ENCODE results near the gene S100A13. TPM values are rescaled to one million over a fixed set of nuclear protein-coding genes. Genes with fewer than 3 reads are reported as not detected.

Gene S100A13
- total and polyA plus RNA-seq, 10 of the 15 experiments (the other 5 are each of a cell fraction or from before 2014, with no cell fraction given): 5.7 to 30.9 (median 9.1) TPM

GRCh38 chr1:153633754-153634665, 6.7 kb upstream of the S100A13 start, which contains the start of gene CHTOP (continued):
- 0 out of 2 replicates have a peak, but pooled peaks have one; percentile 18 for TF ChIP-seq IRF4 (IDR thresholded peaks at IDR 0.05; ENCODE audit: low read depth, low read length)
- TF ChIP-seq FOXK2 (IDR thresholded peaks at IDR 0.05): peak; percentile 76
- TF ChIP-seq RFX5 (IDR thresholded peaks at IDR 0.05; ENCODE audit: low read depth, low read length): 0 out of 2 replicates have a peak, but pooled peaks have one; percentile 22
- 0 out of 2 replicates have a peak, but pooled peaks have one; percentile 25 for TF ChIP-seq SPI1 (IDR thresholded peaks at IDR 0.05; ENCODE audit: borderline replicate concordance, insufficient read depth, low read depth, low read length)
- peak; percentile 85; the same call in 1 of the 2 replicates for TF ChIP-seq NKRF (conservative IDR thresholded peaks at IDR 0.05)
- TF ChIP-seq GATAD2B (conservative IDR thresholded peaks at IDR 0.05; ENCODE audit: low read depth): peak; percentile 69
- TF ChIP-seq SIX5 (IDR thresholded peaks at IDR 0.05; ENCODE audit: low read depth, low read length, severe bottlenecking): peak; percentile 44
- peak; percentile 66; the same call in 1 of the 2 replicates for TF ChIP-seq CBFB (IDR thresholded peaks at IDR 0.05; ENCODE audit: low read depth)
- no peak for TF ChIP-seq CHD4 (IDR thresholded peaks at IDR 0.05)
- 0 out of 2 replicates have a peak, but pooled peaks have one; percentile 38 for TF ChIP-seq NR2F1 (conservative IDR thresholded peaks at IDR 0.05)
- TF ChIP-seq FOXM1 (IDR thresholded peaks at IDR 0.05; ENCODE audit: low read depth, low read length): no peak
- TF ChIP-seq BHLHE40 (IDR thresholded peaks at IDR 0.05; ENCODE audit: borderline replicate concordance in 1 of 2, low read depth in 2 of 2, low read length in 1 of 2): peak; percentile 75 to 78
- no peak for TF ChIP-seq BMI1 (IDR thresholded peaks at IDR 0.05; ENCODE audit: borderline replicate concordance)
- no peak; the same call in 1 of the 2 replicates for TF ChIP-seq TBL1XR1 (IDR thresholded peaks at IDR 0.05; ENCODE audit: low read depth, low read length)
- TF ChIP-seq PML (IDR thresholded peaks at IDR 0.05; ENCODE audit: low read length): peak; percentile 99
- no peak for TF ChIP-seq ZBTB11 (CRISPR knock-in tag; IDR thresholded peaks at IDR 0.05)
- TF ChIP-seq HDGF (IDR thresholded peaks at IDR 0.05): peak; percentile 72
- TF ChIP-seq EED (IDR thresholded peaks at IDR 0.05; ENCODE audit: low read depth): peak; percentile 30; the same call in 1 of the 2 replicates
- TF ChIP-seq HDAC6 (IDR thresholded peaks at IDR 0.05; ENCODE audit: unreplicated experiment): no peak
- no peak for TF ChIP-seq ZZZ3 (IDR thresholded peaks at IDR 0.05; ENCODE audit: control insufficient read depth, insufficient read length, low read depth)
- no peak for TF ChIP-seq ZNF217 (IDR thresholded peaks at IDR 0.05)
- no peak for TF ChIP-seq CBX3 (IDR thresholded peaks at IDR 0.05; ENCODE audit: borderline replicate concordance, low read depth)
- peak; percentile 48 for TF ChIP-seq HCFC1 (IDR thresholded peaks at IDR 0.05; ENCODE audit: low read length)
- TF ChIP-seq MEF2B (IDR thresholded peaks at IDR 0.05; ENCODE audit: partially characterized antibody, poor library complexity, severe bottlenecking): peak; percentile 34
- no peak for TF ChIP-seq JUNB (IDR thresholded peaks at IDR 0.05)
- no peak for TF ChIP-seq EZH2 (IDR thresholded peaks at IDR 0.05; ENCODE audit: borderline replicate concordance, control insufficient read depth, low read depth, low read length)
